Measurements from ENCODE around the gene QSOX1.
A peak's percentile ranks its signal among the peaks of the same experiment; 100 is the strongest.
"Not testable (repeated sequence)": the region's sequence is repeated elsewhere in the genome, so short reads cannot be mapped to it uniquely, and the experiment has no call there.

Gene QSOX1

GRCh38 chr1:180193141-180194047 lies 38.7 kb downstream of the QSOX1 start:
- DNase-seq: no peak

- no peak for DNase-seq
Observed at GRCh38 chr1:180194048-180194425, 39.4 kb downstream of the QSOX1 start.

GRCh38 chr1:180194546-180195207 lies 40.0 kb downstream of the QSOX1 start:
- DNase-seq: no peak

- no peak for DNase-seq
Observed at GRCh38 chr1:180195401-180195800, 40.7 kb downstream of the QSOX1 start.

- DNase-seq: no peak
Observed at GRCh38 chr1:180195916-180196315, 41.2 kb downstream of the QSOX1 start.

GRCh38 chr1:180196436-180197003 lies 41.9 kb downstream of the QSOX1 start:
- no peak for DNase-seq

- DNase-seq: no peak
Observed at GRCh38 chr1:180197231-180197630, 42.6 kb downstream of the QSOX1 start.

- DNase-seq: no peak
Observed at GRCh38 chr1:180198196-180198595, 43.5 kb downstream of the QSOX1 start.

- DNase-seq: no peak
Observed at GRCh38 chr1:180198611-180199010, 43.9 kb downstream of the QSOX1 start.

GRCh38 chr1:180199018-180199417 lies 44.3 kb downstream of the QSOX1 start:
- no peak for DNase-seq

- no peak for DNase-seq
Observed at GRCh38 chr1:180201451-180202200, 47.0 kb downstream of the QSOX1 start.

- not testable (repeated sequence) for DNase-seq
Observed at GRCh38 chr1:180202588-180202987, 47.9 kb downstream of the QSOX1 start.

GRCh38 chr1:180204231-180204630 lies 49.6 kb downstream of the QSOX1 start:
- DNase-seq: no peak

GRCh38 chr1:180206581-180206980 lies 51.9 kb downstream of the QSOX1 start:
- DNase-seq: no peak

GRCh38 chr1:180208264-180208663 lies 53.6 kb downstream of the QSOX1 start:
- no peak for DNase-seq

GRCh38 chr1:180210008-180210620 lies 55.4 kb downstream of the QSOX1 start:
- DNase-seq: no peak

GRCh38 chr1:180211156-180211859 lies 56.6 kb downstream of the QSOX1 start:
- DNase-seq: no peak

- DNase-seq: no peak
Observed at GRCh38 chr1:180211860-180212229, 57.2 kb downstream of the QSOX1 start.

GRCh38 chr1:180213401-180214170 lies 58.9 kb downstream of the QSOX1 start:
- peak; percentile 28 for DNase-seq

- no peak for DNase-seq
Observed at GRCh38 chr1:180215856-180216625, 61.4 kb downstream of the QSOX1 start.
